GM12878 (cell line): ENCODE data around the gene FAM13C. TPM values are rescaled to one million over a fixed set of nuclear protein-coding genes. Genes with fewer than 3 reads are reported as not detected.

Experiments
- ATAC-seq: fragments of 200-7000 bp; cut with Tn5 transposase; 3 replicates; pipeline ENCODE4 v1.9.1; 2020; ENCODE audit warnings: mild to moderate bottlenecking, moderate library complexity
- BruUV-seq: library from RNA; stranded (reverse); fragments of 400-500 nt; replicated peaks from 2 replicates; lab custom pipeline; 2021; lab: Mats Ljungman, UMichigan
- CTCF ChIA-PET: fragments of 300-600 bp; sonication (Branson Sonifier 250); formaldehyde crosslinking; extraction: SDS; loops from one replicate; lab custom pipeline; 2021; ENCODE audit warnings: inconsistent platforms; lab: Yijun Ruan, JAX
- POLR2A ChIA-PET: fragments of 350-600 bp; formaldehyde crosslinking; extraction: SDS; loops from one replicate; lab custom pipeline; 2021; ENCODE audit warnings: inconsistent platforms; lab: Charles Lee
- RAD21 ChIA-PET: fragments of 300-600 bp; sonication (Branson Sonifier 250); formaldehyde crosslinking; loops from one replicate; lab custom pipeline; 2023; ENCODE audit warnings: antibody characterized with exemption; ENCODE audit not compliant: unreplicated experiment; lab: Charles Lee
- SMC1A ChIA-PET: fragments of 300-600 bp; sonication (Branson Sonifier 250); formaldehyde crosslinking; loops from one replicate; lab custom pipeline; 2023; ENCODE audit not compliant: unreplicated experiment, uncharacterized antibody; lab: Charles Lee
- DNase-seq: peaks from one replicate; pipeline ENCODE4 v3.0.0-alpha.2; 2011; ENCODE audit warnings: low read depth, low spot score
- FAIRE-seq: peaks from 3 replicates; lab custom pipeline; 2011; peaks lifted over from hg19 to GRCh38; lab: Jason Lieb, UNC
- H2AFZ ChIP-seq: 2 replicates; pipeline ENCODE4 v1.6.0; 2011; ENCODE audit warnings: low read depth, low read length, control low read depth; ENCODE audit not compliant: control insufficient read depth
- H3K27ac ChIP-seq: 2 replicates; pipeline ENCODE4 v1.5.1; 2011; ENCODE audit warnings: control low read depth; ENCODE audit not compliant: control insufficient read depth, insufficient read depth
- H3K27me3 ChIP-seq, 2 experiments: replicated peaks in 1 of 2; 2 replicates each; pipeline versions ENCODE4 v1.6.0 to v1.6.1; 2011; ENCODE audit warnings: low read length in 1 of 2; ENCODE audit not compliant: control insufficient read depth in 2 of 2, insufficient read depth in 2 of 2
- H3K36me3 ChIP-seq, 2 experiments: 2 replicates each; pipeline ENCODE4 v1.5.1; 2011; ENCODE audit warnings: low read length in 1 of 2; ENCODE audit not compliant: control insufficient read depth in 2 of 2, insufficient read depth in 2 of 2
- H3K4me1 ChIP-seq: 2 replicates; pipeline ENCODE4 v1.6.1; 2011; ENCODE audit warnings: mild to moderate bottlenecking, low read length, moderate library complexity, mixed read lengths; ENCODE audit not compliant: control insufficient read depth, insufficient read depth
- H3K4me2 ChIP-seq: 2 replicates; pipeline ENCODE4 v1.6.0; 2011; ENCODE audit warnings: control low read depth; ENCODE audit not compliant: control insufficient read depth, insufficient read depth
- H3K4me3 ChIP-seq: fragments of 200-600 bp; sonication (generic); 2 replicates; pipeline ENCODE4 v1.5.1; 2016
- H3K79me2 ChIP-seq: 2 replicates; pipeline ENCODE4 v1.6.0; 2011; ENCODE audit warnings: low read length; ENCODE audit not compliant: control insufficient read depth, insufficient read depth
- H3K9ac ChIP-seq: 2 replicates; pipeline ENCODE4 v1.8.0; 2011; ENCODE audit warnings: low read length, control low read depth, mixed read lengths; ENCODE audit not compliant: control insufficient read depth, insufficient read depth
- H3K9me3 ChIP-seq: replicated peaks from 3 replicates; pipeline ENCODE4 v1.5.1; 2011; ENCODE audit warnings: mild to moderate bottlenecking, low read length; ENCODE audit not compliant: control insufficient read depth, insufficient read depth
- H4K20me1 ChIP-seq: 2 replicates; pipeline ENCODE4 v1.6.0; 2011; ENCODE audit not compliant: control insufficient read depth, insufficient read depth
- CHD4 ChIP-seq: fragments of 200-600 bp; sonication (generic); IDR thresholded peaks from 2 replicates; pipeline ENCODE4 v1.6.1; 2016; ENCODE audit warnings: mild to moderate bottlenecking
- E4F1 ChIP-seq: fragments of 450-650 bp; IDR thresholded peaks from 2 replicates; pipeline ENCODE4 v1.6.1; 2018; ENCODE audit warnings: borderline replicate concordance, mild to moderate bottlenecking; ENCODE audit not compliant: partially characterized antibody
- MEF2A ChIP-seq: IDR thresholded peaks from 2 replicates; pipeline ENCODE4 v1.6.1; 2011; ENCODE audit warnings: low read depth, mild to moderate bottlenecking, low read length, moderate library complexity; ENCODE audit not compliant: insufficient read depth
- REST ChIP-seq: IDR thresholded peaks from 2 replicates; pipeline ENCODE4 v1.6.1; 2012; ENCODE audit warnings: mild to moderate bottlenecking, low read depth, low read length
- SMC3 ChIP-seq: IDR thresholded peaks from 2 replicates; pipeline ENCODE4 v1.6.1; 2011; ENCODE audit warnings: low read length, improper control_type of control experiment, borderline replicate concordance
- WGBS: methylation state at CpG from one replicate; pipeline ENCODE4 v1.1.6; 2016; ENCODE audit warnings: low lambda C conversion rate; ENCODE audit not compliant: insufficient replicate concordance, insufficient coverage; ENCODE audit errors: missing lambda C conversion rate; 5-methylcytosine and 5-hydroxymethylcytosine counted together
- in situ Hi-C: fragments of 300-500 bp; cut with MboI; formaldehyde crosslinking; loops from 9 replicates; pipeline ENCODE4 v1.14.3; 2018; ENCODE audit warnings: mixed read lengths
- intact Hi-C: fragments of 100-400 bp; cut with micrococcal nuclease; formaldehyde crosslinking; loops from one replicate; pipeline ENCODE4 v1.14.2; 2022; ENCODE audit not compliant: unreplicated experiment
- polyA plus RNA-seq, 11 experiments: library from polyadenylated mRNA; depleted of rRNA in 4 of 11; unstranded in 6 of 11; stranded (reverse) in 5 of 11; fragments of >200 nt; fragmentation: Nextera tagmentation in 4 of 11; fragmentation: Illumina TruSeq in 1 of 11; extraction: Ambion mirVana in 4 of 11; extraction: Trizol in 1 of 11; gene quantifications; 1 replicate in 1 of 11; 2 replicates in 10 of 11; pipeline versions ENCODE4 v1.2.1 to v1.2.3, GENCODE V29; 2011 to 2016; ENCODE audit warnings: inconsistent platforms in 2 of 11, missing spikeins in 2 of 11, low read depth in 1 of 11
- total RNA-seq, 4 experiments: library from RNA; depleted of rRNA in 3 of 4; stranded (reverse); fragments of >200 nt in 3 of 4; fragmentation: Illumina TruSeq in 1 of 4; extraction: Trizol in 1 of 4; gene quantifications; 2 replicates each; pipeline versions ENCODE4 v1.2.1 to v1.2.3, GENCODE V29; 2013 to 2021
- TF ChIP-seq, protein P1 (sequence below): fragments of 450-650 bp; IDR thresholded peaks from 2 replicates; pipeline ENCODE4 v1.6.1; 2017; ENCODE audit warnings: mild to moderate bottlenecking, moderate library complexity

The FAM13C gene
- total and polyA plus RNA-seq, 10 of the 15 experiments (the other 5 are each of a cell fraction or from before 2014, with no cell fraction given) = 0.04 to 0.31 (median 0.13) TPM; not detected in 5

GRCh38 chr10:59304521-59305097 lies 57.7 kb downstream of the FAM13C start (continued):
- no peak for TF ChIP-seq SMC3
- TF ChIP-seq E4F1 = no peak
- no peak for TF ChIP-seq REST

DNA sequence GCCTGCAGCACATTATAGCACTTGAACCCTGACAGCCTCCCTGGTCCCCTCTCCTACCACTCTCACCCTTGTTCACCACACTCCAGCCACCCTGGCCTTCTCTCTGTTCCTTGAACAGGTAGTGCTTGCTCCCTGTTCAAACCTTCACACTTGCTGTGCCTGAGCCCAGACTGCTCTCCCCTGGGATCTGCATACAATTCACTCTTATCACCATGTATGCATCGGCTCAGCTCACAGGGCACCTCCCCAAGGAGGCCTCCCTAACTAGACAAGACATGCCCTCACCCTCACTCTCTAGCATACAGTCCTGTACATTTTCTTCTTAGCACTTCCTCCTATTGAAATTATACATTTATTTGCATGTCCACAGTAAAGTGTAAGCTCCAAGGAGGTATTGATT lies 59.3 kb downstream of the FAM13C start:
- H3K79me2 ChIP-seq = no peaks in the 10 kb centered on the region
- POLR2A ChIA-PET = no interaction called here
- RAD21 ChIA-PET = no interaction called here
- no peak overlapping the region for H3K9ac ChIP-seq
- H4K20me1 ChIP-seq = no peaks in the 10 kb centered on the region
- H3K4me1 ChIP-seq = no peaks in the 10 kb centered on the region
- no peaks in the 10 kb centered on the region for H3K9me3 ChIP-seq
- no peak overlapping the region for H2AFZ ChIP-seq
- in situ Hi-C loops (no loop called here), intact Hi-C loops (no loop called here)
- H3K27me3 ChIP-seq = no peaks in the 10 kb centered on the region
- H3K27ac ChIP-seq = no peak overlapping the region
- DNase-seq (no peak), ATAC-seq (peak; percentile 70), FAIRE-seq (no peak)
- SMC1A ChIA-PET = interaction anchor here (0.6 to 1.0 kb wide), 2 partner anchors 33 to 663 kb away, joined by 3 read pairs; no protein-coding TSS in a partner anchor
- H3K4me2 ChIP-seq = no peak overlapping the region
- H3K4me3 ChIP-seq = no peak overlapping the region
- CTCF ChIA-PET = interaction anchor here (4.8 kb wide), 1 partner anchor 12 kb away, joined by 17 read pairs; no protein-coding TSS in a partner anchor
- no peaks in the 10 kb centered on the region for H3K36me3 ChIP-seq
- TF ChIP-seq, protein P1, sequence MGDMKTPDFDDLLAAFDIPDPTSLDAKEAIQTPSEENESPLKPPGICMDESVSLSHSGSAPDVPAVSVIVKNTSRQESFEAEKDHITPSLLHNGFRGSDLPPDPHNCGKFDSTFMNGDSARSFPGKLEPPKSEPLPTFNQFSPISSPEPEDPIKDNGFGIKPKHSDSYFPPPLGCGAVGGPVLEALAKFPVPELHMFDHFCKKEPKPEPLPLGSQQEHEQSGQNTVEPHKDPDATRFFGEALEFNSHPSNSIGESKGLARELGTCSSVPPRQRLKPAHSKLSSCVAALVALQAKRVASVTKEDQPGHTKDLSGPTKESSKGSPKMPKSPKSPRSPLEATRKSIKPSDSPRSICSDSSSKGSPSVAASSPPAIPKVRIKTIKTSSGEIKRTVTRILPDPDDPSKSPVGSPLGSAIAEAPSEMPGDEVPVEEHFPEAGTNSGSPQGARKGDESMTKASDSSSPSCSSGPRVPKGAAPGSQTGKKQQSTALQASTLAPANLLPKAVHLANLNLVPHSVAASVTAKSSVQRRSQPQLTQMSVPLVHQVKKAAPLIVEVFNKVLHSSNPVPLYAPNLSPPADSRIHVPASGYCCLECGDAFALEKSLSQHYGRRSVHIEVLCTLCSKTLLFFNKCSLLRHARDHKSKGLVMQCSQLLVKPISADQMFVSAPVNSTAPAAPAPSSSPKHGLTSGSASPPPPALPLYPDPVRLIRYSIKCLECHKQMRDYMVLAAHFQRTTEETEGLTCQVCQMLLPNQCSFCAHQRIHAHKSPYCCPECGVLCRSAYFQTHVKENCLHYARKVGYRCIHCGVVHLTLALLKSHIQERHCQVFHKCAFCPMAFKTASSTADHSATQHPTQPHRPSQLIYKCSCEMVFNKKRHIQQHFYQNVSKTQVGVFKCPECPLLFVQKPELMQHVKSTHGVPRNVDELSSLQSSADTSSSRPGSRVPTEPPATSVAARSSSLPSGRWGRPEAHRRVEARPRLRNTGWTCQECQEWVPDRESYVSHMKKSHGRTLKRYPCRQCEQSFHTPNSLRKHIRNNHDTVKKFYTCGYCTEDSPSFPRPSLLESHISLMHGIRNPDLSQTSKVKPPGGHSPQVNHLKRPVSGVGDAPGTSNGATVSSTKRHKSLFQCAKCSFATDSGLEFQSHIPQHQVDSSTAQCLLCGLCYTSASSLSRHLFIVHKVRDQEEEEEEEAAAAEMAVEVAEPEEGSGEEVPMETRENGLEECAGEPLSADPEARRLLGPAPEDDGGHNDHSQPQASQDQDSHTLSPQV = no peak
- TF ChIP-seq CHD4 = no peak
- no peak for TF ChIP-seq MEF2A
- WGBS = 0% methylated on average over 1 of the region's 1 CpG
- BruUV-seq = no TSS peak
